Measurements from ENCODE around the gene TMEM184B.

DNA sequence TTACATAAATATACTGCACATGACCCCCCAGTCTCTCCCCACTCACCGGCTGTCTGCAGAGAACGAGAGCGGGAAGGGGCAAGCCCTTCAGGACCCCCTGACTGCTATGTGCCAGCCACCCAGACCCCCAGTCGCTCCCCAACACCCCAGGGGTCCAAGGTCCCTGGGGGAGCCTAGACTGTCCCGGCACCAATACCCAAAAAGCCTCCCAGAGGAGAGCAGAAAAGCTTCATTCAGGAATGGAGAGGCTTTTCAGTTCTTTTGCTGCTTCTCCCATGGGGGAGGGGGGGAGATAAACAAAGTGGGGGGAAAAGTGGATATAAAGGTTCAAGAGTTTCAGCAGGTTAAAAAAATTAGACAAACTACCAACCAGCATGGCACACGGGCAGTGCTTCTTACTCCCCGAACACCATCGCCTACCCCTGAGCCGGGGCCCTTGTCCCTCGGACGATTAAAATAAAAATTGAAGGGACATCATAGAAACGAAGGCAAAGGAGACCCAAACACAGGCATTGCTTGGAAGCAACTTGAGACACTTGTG lies 43.1 kb upstream of the TMEM184B start:
- TF ChIP-seq POLR2A (IDR thresholded peaks at IDR 0.05) (no peak), CTCF (IDR thresholded peaks at IDR 0.05) (no peak)
